ENCODE measurements around the gene LHFPL6.

DNA sequence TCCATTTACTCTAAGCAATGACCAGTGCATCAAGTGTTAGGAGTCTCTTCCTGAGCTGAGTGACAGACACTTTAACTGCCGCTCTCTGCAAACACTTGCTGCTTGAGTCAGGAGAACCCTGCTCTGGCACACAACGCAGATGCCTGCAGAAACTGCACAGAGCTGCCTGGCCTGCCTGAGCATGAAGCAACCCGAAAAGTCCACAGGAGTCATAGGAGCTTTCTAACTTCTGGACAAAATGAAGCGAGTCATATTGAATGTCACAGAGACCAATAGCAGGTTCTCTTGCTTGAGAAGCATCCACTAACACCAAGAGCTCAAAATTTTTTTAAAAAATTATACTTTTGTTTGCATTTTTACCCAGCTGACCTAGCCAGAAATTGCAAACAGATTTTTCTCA lies 232.4 kb downstream of the LHFPL6 start:
- TF ChIP-seq CTCF (IDR thresholded peaks at IDR 0.05; ENCODE audit: low read depth, low read length) = no peak
- TF ChIP-seq, protein P1, sequence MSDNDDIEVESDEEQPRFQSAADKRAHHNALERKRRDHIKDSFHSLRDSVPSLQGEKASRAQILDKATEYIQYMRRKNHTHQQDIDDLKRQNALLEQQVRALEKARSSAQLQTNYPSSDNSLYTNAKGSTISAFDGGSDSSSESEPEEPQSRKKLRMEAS (IDR thresholded peaks at IDR 0.05; ENCODE audit: low read depth, low read length) = no peak
